Kidney (tissue), 14 donors: ENCODE measurements around the gene FGD2. TPM values are rescaled to one million over a fixed set of nuclear protein-coding genes. Genes with fewer than 3 reads are reported as not detected.
"Not testable (repeated sequence)": the region's sequence is repeated elsewhere in the genome, so short reads cannot be mapped to it uniquely, and the experiment has no call there.

Experiments used
- DNase-seq, 5 donors: peaks; one replicate each; pipeline ENCODE4 v3.0.0-alpha.2; 2013 to 2020
- FAIRE-seq: peaks from 2 replicates; lab custom pipeline; 2012; peaks lifted over from hg19 to GRCh38; lab: Jason Lieb, UNC
- H3K27ac ChIP-seq, 2 donors: one replicate each; pipeline ENCODE4 v1.7.0; 2013; ENCODE audit warnings: low read depth in 2 of 2, low read length in 2 of 2, inconsistent platforms in 1 of 2
- H3K27me3 ChIP-seq: one replicate; pipeline ENCODE4 v1.7.1; 2013; ENCODE audit warnings: low read length, inconsistent platforms; ENCODE audit not compliant: control insufficient read depth, insufficient read depth
- H3K36me3 ChIP-seq, 3 donors: one replicate each; pipeline versions ENCODE4 v1.7.0 to v1.7.1; 2013; ENCODE audit warnings: low read length in 3 of 3, control low read depth in 1 of 3, inconsistent platforms in 1 of 3; ENCODE audit not compliant: insufficient read depth in 3 of 3, control insufficient read depth in 2 of 3
- H3K4me1 ChIP-seq, 3 donors: one replicate each; pipeline versions ENCODE4 v1.7.0 to v1.7.1; 2013; ENCODE audit warnings: low read length in 3 of 3, inconsistent platforms in 1 of 3, low read depth in 1 of 3; ENCODE audit not compliant: control insufficient read depth in 2 of 3, insufficient read depth in 2 of 3
- H3K4me3 ChIP-seq, 3 donors: one replicate each; pipeline versions ENCODE4 v1.7.0 to v1.8.1; 2013; ENCODE audit warnings: low read length in 3 of 3, control low read depth in 1 of 3, inconsistent platforms in 1 of 3
- H3K9ac ChIP-seq, 3 donors: one replicate each; pipeline versions ENCODE4 v1.7.0 to v1.7.1; 2013; ENCODE audit warnings: low read length in 3 of 3, control low read depth in 1 of 3, inconsistent platforms in 1 of 3
- H3K9me3 ChIP-seq, 3 donors: one replicate each; pipeline versions ENCODE4 v1.7.0 to v1.7.1; 2013; ENCODE audit warnings: low read length in 3 of 3, control low read depth in 1 of 3, inconsistent platforms in 1 of 3; ENCODE audit not compliant: control insufficient read depth in 2 of 3, insufficient read depth in 1 of 3
- CTCF ChIP-seq: IDR thresholded peaks from 3 replicates; pipeline ENCODE4 v1.5.1; 2012; ENCODE audit warnings: mild to moderate bottlenecking, moderate library complexity, borderline replicate concordance; ENCODE audit not compliant: insufficient read depth; ENCODE audit errors: extremely low read depth
- intact Hi-C: fragments of 100-400 bp; cut with DNase I; formaldehyde crosslinking; loops from one replicate; pipeline ENCODE4 v1.11.1; 2022
- polyA plus RNA-seq: library from polyadenylated mRNA; stranded (reverse); fragments of 350-450 nt; fragmentation: Illumina TruSeq; extraction: RNeasy Lipid Tissue Mini Kit (QIAGEN cat#74804); gene quantifications from one replicate; pipeline ENCODE4 v1.2.3, GENCODE V29; 2014; ENCODE audit warnings: low read depth, low replicate concordance; ENCODE audit not compliant: insufficient read depth
- total RNA-seq: library from RNA; stranded (reverse); fragmentation: NEBNext Ultra II Directional; extraction: Animal tissue kit (Norgen Biotek cat#: 25700); gene quantifications from one replicate; pipeline ENCODE4 v1.2.1, GENCODE V29; 2021
- donor health status: control.
- donor health status: control.
- donor health status: control.
- donor health status: control.
- donor health status: control.
- donor health status: DM: yes; HTN: yes; CAD: no.
- donor health status: Normal renal cell carcinoma (clear cell type).

Gene FGD2
- total and polyA plus RNA-seq, 2 donors from 2014 or later, result 0.97 to 49.5 TPM

- no peak overlapping the region for H3K27ac ChIP-seq
- intact Hi-C loops, result no loop called here
Observed at GRCh38 chr6:36989264-36989663, 16.2 kb upstream of the FGD2 start.

GRCh38 chr6:36990401-36990800 lies 15.1 kb upstream of the FGD2 start:
- H3K9ac ChIP-seq, intact Hi-C loops, H3K4me3 ChIP-seq, FAIRE-seq, H3K9me3 ChIP-seq, H3K27me3 ChIP-seq, H3K27ac ChIP-seq, H3K36me3 ChIP-seq, DNase-seq, H3K4me1 ChIP-seq: not testable (repeated sequence)

More at GRCh38 chr6:36989264-36989663, 16.2 kb upstream of the FGD2 start:
- no peaks in the 10 kb centered on the region for H3K9me3 ChIP-seq
- no peaks in the 10 kb centered on the region for H3K36me3 ChIP-seq
- TF ChIP-seq CTCF, result no peak
- H3K9ac ChIP-seq, result no peak overlapping the region
- FAIRE-seq, result no peak
- H3K4me3 ChIP-seq, result no peak overlapping the region
- no peaks in the 10 kb centered on the region for H3K27me3 ChIP-seq
- H3K4me1 ChIP-seq, result peaks cover 4 to 11% (median 5%) of the 10 kb centered on the region in 3 donors
- no peak for DNase-seq

- no peak for TF ChIP-seq CTCF
- intact Hi-C loops, result no loop called here
- Histone ChIP-seq H3K9me3 (no peaks in the 10 kb centered on the region), H3K27me3 (no peaks in the 10 kb centered on the region), H3K27ac (peak overlapping the region; percentile 90 to 93), H3K4me1 (peaks cover 2 to 20% (median 18%) of the 10 kb centered on the region in 3 donors), H3K9ac (peak overlapping the region in 1 of 3 donors; percentile 53), H3K4me3 (no peak overlapping the region), H3K36me3 (no peaks in the 10 kb centered on the region)
- peak in 2 of 5 donors; percentile 62 to 72 for DNase-seq
- no peak for FAIRE-seq
Observed at GRCh38 chr6:36997811-36998722, 7.4 kb upstream of the FGD2 start.

DNA sequence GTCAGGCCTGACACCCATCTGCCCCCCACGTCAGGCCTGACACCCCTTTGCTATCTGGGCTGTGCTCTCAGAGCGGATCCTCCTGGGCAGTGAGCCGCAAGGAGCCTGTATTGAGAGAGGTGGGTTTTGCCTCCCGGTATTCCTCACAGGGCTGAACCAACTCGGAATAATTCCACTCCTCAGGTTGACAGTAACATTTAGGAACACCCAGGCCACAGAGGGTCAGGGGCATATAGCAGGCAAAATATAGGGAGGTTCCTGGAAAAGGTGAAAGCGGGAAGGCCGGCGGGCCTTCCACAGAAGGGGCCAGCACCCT lies 6.8 kb upstream of the FGD2 start:
- H3K9me3 ChIP-seq, result no peaks in the 10 kb centered on the region
- DNase-seq (no peak), FAIRE-seq (no peak)
- no peak for TF ChIP-seq CTCF
- H3K27me3 ChIP-seq, result no peaks in the 10 kb centered on the region
- intact Hi-C loops, result no loop called here
- peak overlapping the region in 1 of 3 donors; percentile 53 for H3K9ac ChIP-seq
- peaks cover 2 to 20% (median 18%) of the 10 kb centered on the region in 3 donors for H3K4me1 ChIP-seq
- H3K36me3 ChIP-seq, result no peaks in the 10 kb centered on the region
- H3K4me3 ChIP-seq, result no peak overlapping the region
- H3K27ac ChIP-seq, result peak overlapping the region; percentile 90 to 93
